NB4 (cell line): Measurements from ENCODE around the gene LRRIQ3.

ENCODE experiments used
- CTCF ChIP-seq: IDR thresholded peaks from one replicate; pipeline ENCODE4 v1.5.1; 2012; ENCODE audit warnings: low read depth, low read length
- POLR2A ChIP-seq: IDR thresholded peaks from 2 replicates; pipeline ENCODE4 v1.6.1; 2011; ENCODE audit warnings: mild to moderate bottlenecking; ENCODE audit not compliant: insufficient read length; ENCODE audit errors: extremely low read depth
- TF ChIP-seq, protein P1 (sequence below): IDR thresholded peaks from 2 replicates; pipeline ENCODE4 v1.6.1; 2011; ENCODE audit warnings: low read depth, low read length

GRCh38 chr1:73979684-73980083 is 218.3 kb downstream of the LRRIQ3 start:
- no peak for TF ChIP-seq CTCF
- TF ChIP-seq POLR2A, result no peak
- TF ChIP-seq, protein P1, sequence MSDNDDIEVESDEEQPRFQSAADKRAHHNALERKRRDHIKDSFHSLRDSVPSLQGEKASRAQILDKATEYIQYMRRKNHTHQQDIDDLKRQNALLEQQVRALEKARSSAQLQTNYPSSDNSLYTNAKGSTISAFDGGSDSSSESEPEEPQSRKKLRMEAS, result no peak
